GM21723 (cell line): ENCODE results near the gene KCNQ4.

Source experiments
- ATAC-seq: cut with Tn5 transposase; IDR thresholded peaks from one replicate; pipeline ENCODE4 v1.9.1; 2021; ENCODE audit warnings: mild to moderate bottlenecking, moderate library complexity; ENCODE audit not compliant: unreplicated experiment

The KCNQ4 gene

GRCh38 chr1:40776236-40777072 is 7.1 kb upstream of the KCNQ4 start:
- ATAC-seq = no peak

- ATAC-seq = no peak
Measured at GRCh38 chr1:40777224-40777970, 6.2 kb upstream of the KCNQ4 start.

GRCh38 chr1:40780678-40781607 is 2.6 kb upstream of the KCNQ4 start:
- ATAC-seq = no peak

GRCh38 chr1:40781608-40781971 is 2.0 kb upstream of the KCNQ4 start:
- ATAC-seq = no peak

- ATAC-seq = no peak
Measured at GRCh38 chr1:40782371-40782956, 1.1 kb upstream of the KCNQ4 start.

- ATAC-seq = no peak
Measured at GRCh38 chr1:40784141-40784770, 669 bp downstream of the KCNQ4 start.

- no peak for ATAC-seq
Measured at GRCh38 chr1:40784771-40785151, 1.2 kb downstream of the KCNQ4 start.

- ATAC-seq = no peak
Measured at GRCh38 chr1:40785446-40785845, 1.9 kb downstream of the KCNQ4 start.

GRCh38 chr1:40786171-40786994 is 2.8 kb downstream of the KCNQ4 start:
- no peak for ATAC-seq

DNA sequence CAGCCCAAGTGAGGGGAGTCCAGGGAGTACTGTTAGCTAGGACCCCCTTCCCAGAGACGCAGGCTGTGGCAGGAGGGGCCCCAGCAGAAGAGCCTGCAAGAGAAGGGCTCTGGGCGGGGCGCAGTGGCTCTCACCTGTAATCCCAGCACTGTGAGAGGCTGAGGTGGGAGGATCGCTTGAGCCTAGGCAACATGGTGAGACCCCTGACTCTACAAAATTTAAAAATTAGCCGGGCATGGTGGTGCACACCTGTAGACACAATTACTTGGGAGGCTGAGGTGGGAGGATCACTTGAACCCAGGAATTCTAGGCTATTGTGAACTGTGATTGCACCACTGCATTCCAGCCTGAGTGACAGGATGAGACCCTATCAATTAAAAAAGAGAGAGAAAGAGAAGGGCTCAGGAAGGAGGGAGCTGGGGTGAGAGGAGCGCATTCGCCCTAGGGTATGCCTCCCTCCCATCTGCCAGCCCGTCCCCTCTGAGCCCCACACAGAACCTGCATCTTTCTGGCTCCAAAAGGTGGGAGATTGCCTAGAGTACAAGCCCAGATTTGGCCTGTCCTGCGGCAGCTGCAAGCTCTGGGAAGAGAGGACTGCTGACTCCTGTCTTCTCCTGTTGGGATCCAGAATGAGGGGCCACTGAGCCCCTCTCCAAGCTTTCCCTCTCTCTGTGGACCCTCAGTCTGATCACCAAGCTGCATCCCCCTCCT is 3.6 kb downstream of the KCNQ4 start:
- no peak for ATAC-seq

DNA sequence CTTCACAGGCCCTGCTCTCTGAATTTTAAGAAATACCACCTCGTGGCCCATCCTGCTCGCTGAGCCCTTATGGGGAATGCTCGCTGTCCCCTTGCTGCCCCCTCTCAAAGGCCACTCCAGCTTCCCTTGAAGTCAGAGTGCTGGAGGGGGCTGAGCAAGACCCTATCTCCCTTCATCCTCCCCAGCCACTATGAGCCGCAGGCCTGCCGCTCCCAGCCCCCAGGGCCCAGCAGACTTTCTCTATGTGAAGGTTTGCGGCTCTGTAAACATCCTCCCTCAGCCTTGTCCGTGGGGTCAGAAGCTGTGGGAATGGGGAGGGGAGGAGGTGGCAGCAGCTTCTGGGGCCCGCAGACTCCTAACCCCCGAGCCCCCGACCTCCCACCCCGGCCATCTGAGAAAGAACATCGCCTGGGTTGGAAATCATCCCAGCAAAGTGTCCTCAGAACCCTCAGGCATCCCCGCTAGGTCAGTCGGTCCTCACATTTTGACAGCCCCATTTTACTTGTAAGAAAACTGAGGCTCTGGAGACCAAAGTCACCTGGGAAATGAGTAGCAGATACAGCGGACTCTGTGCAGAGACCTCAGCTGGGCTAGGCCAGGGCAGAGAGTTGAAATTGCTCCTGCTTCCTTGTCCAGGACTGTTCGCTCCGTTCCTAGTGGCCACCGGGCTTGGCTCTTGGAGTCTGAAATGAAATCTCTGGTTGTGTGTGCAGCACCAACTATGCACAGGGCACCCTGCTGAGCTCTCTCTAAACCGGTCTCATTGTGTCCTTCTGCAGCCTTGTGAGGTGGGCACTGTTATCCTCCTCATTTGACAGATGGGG is 4.4 kb downstream of the KCNQ4 start:
- no peak for ATAC-seq

DNA sequence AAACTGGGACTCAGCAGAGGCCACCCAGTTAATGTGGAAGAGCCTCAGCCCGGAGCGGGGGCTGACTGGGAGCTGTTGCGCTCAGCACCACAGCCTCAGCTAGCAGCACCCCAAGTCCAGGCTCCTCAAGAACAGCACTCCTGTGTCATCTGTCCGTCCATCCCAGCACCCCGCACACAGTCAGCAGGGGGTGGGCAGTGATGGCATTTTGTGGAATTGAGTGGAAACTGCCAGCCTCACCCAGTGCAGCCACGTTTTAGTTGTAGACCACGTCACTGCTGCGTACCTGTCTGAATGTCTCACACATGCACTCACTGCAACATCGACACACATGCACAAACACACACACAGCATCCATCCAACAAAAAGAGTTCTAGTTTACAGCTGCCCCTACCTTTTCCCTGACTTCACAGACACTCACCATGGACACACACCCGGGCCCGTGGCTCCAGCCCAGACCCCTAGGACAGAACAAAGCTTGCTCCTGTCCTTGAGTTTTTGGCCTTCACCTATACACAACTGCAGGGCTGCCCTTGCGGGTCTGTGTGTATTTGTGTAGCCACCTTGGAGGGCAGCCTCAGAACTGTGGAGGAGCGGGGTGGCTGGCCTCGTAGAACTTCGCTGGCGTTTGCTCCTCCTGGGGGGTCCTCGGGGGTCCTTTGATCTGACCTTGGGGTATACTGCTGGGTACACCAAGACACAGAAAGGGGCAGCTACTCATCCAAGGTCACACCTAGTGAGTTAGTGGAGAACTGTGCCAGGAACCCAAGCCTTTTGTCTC is 5.2 kb downstream of the KCNQ4 start:
- ATAC-seq = no peak

DNA sequence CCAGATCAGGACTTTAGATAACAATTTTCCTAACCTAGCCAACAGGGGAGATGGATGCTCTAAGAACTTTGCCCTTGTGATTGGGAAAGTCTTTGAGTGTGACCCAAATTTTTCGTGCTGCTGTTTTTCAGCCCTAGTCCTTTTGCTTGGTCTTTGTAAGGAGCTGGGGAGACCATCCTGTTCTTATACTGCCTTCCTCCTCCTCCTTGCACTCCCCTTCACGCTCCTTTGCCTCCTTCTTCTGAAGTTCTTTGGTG is 5.7 kb downstream of the KCNQ4 start:
- no peak for ATAC-seq

DNA sequence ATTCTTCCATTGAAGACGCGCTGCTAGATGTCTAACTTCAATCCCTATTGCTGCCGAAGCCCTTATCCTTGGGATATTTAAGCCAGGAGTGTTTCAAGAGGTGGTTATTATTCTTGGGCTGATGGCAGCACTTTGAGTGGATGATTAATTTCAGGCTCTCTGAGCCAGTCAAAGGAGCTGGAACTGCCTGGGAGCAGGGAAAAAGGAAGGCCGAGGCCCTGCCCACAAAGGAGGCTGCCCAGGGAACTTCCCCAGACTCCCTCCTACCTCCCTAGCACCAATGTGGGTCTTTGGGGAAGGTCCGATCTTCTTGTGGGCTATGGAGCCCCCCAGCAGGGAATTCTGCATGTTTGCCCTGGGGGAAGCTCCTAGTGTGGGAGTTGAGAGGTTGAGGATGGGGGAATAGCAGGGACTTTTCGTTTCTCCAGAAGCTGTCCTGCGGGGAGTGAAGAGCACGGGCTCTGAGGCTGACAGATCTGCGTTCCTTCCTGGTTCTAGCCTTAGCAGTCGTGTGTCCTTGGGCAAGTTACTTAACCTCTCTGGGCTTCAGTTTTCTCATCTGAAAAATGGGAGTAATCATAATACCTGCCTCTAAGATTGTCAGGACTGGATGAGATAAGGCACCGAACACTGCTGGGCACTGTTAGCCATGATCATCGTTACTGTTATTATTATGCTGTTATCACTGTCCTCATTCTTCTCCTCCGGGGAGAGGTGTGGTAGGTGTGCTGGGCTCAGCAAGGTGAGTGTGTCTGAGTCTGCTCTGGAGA is 6.3 kb downstream of the KCNQ4 start:
- ATAC-seq = no peak

DNA sequence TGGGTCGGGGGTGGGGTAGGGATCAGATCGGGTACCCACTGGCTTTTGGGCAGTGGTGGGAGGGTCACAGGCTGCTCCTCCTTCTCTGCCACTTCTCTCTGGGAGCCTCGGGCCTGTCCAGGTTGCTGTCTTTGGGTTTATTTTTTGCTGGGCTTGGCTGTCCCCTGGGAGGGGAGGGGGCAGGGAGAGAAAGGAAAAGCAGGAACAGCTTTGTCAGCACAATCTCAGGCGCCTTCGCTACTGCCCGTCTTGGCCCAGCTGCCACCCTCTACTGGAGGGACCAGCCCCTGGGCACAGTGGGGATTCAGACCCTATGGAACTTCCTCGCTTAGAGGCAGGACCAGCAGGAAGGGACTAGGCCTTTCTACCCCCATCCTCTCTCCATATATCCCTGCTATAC is 8.4 kb downstream of the KCNQ4 start:
- no peak for ATAC-seq

- no peak for ATAC-seq
Measured at GRCh38 chr1:40793617-40794016, 10.0 kb downstream of the KCNQ4 start.

DNA sequence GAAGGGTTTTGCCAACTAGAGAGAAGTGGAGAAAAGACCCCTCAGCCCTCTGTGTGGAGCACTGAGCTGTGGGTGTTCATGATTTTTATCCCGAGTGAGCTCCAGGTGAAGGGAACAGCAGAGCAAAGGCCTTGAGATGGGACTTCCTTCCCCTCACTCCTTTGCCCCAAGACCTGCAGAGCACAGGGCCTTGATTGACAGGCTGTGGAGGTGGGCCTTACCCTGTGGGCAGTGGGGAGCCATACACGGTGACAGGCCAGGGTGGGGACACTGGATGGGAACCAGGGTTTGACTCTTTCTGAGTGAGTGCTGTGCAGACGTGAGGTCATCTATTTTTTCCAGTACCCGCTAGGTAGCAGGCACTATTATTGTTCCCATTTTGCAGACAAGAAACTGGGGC is 10.5 kb downstream of the KCNQ4 start:
- no peak for ATAC-seq
